ENCODE measurements around the gene PRR5L.

- no peak for TF ChIP-seq CTCF (IDR thresholded peaks at IDR 0.05)
- TF ChIP-seq POLR2A (IDR thresholded peaks at IDR 0.05), result no peak
- TF ChIP-seq EP300 (IDR thresholded peaks at IDR 0.05), result no peak
Measured at GRCh38 chr11:36469881-36470802, 174.1 kb downstream of the PRR5L start.

All from tibial nerve (tissue), 4 donors.